Measurements from ENCODE around the gene PRKCE.

PRKCE gene

DNA sequence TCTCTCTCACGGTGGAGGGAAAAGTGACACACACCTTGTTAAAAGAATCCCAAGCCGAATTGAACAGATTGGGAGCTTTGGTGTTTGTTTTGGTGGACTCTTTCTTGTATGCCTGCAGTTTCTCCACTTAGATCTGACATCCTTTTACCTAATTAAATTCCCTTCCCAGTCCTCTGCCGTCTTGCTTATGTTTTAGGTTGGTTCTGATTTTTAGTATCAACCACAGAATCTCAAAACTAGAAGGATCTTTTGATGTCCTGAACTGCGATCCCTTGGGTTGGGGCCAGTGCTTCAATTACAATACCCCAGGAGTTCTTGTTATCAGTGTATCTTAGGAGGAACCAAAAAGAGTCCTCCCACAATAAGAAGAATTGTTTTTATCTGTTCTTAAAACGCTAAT, 112.3 kb downstream of the PRKCE start:
- no peak overlapping the region for H3K27ac Mint-ChIP-seq
- H3K9me3 Mint-ChIP-seq, result no peaks in the 10 kb centered on the region
- no peaks in the 10 kb centered on the region for H3K27me3 Mint-ChIP-seq
- H3K4me3 Mint-ChIP-seq, result no peak overlapping the region
- CTCF ChIA-PET, result interaction anchor here (1.1 kb wide), 1 partner anchor 16 kb away, joined by 4 read pairs; no protein-coding TSS in a partner anchor
- DNase-seq, result no peak
- H3K36me3 Mint-ChIP-seq, result no peaks in the 10 kb centered on the region
- no peaks in the 10 kb centered on the region for H3K4me1 Mint-ChIP-seq

DNA sequence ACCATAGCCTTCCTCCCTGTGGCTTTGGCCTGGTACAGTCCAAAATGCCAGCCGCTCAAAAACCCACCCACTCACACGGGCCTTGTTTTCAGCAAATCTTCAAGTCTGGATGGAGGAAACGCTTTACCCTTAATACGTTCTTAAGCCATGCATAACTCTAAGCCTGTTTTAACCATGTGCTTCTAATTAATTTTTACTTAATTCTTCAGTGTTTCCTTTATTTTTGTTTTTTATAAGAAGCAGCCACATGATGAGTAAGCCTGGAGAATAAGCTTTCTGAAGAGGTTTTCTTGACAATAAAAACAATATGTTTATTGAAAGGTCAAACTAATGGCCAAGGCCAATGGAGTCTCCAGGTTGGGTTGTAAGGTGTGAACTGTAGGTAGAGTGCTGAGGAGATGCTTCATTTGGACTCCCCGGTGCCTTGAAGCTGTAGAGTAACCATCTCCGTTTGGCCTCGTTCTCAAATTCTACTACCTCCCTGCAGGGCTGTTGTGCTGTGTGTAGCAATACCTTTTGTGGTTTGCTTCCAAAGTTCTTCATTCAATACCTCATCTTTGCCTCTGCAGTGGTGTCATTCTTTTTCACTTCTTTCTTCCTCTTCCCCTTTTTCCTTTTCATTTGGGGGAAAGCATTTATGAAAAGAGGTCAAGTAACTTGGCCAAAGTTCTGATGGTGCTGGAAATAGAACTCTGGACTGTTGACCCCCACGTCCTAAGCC, 113.7 kb downstream of the PRKCE start:
- Mint-ChIP-seq H3K9me3 (no peaks in the 10 kb centered on the region), H3K27ac (no peak overlapping the region), H3K36me3 (no peaks in the 10 kb centered on the region), H3K4me1 (no peaks in the 10 kb centered on the region), H3K4me3 (no peak overlapping the region), H3K27me3 (no peaks in the 10 kb centered on the region)
- CTCF ChIA-PET, result no interaction called here
- DNase-seq, result no peak

DNA sequence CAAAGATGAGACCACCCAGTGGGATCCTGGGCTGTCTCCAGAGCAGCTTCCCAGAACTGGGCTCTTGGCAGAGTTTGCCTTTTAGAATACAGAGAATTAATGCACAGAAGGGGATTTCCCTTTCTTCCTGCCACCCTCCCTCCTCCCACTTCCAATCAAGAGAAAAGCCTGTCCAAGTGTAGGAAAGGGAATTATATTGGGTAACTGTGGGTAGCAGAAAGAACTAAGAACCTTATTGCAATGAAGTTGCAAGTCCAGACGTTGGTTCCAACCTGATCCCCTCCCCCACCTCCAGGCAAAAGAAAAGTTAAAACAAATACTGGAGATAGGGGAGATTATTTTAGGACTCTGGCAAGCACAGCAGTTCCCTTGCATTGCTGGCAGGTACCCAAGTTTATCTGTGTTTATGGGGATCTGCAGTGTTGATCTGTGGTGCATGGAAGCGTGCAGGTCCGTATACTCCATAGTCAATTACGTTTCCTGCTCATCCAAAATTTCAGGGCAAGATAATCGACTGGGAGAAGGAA, 114.3 kb downstream of the PRKCE start:
- CTCF ChIA-PET, result no interaction called here
- no peak for DNase-seq
- Mint-ChIP-seq H3K36me3 (no peaks in the 10 kb centered on the region), H3K27me3 (no peaks in the 10 kb centered on the region), H3K9me3 (no peaks in the 10 kb centered on the region), H3K4me1 (no peaks in the 10 kb centered on the region), H3K27ac (no peak overlapping the region), H3K4me3 (no peak overlapping the region)

DNA sequence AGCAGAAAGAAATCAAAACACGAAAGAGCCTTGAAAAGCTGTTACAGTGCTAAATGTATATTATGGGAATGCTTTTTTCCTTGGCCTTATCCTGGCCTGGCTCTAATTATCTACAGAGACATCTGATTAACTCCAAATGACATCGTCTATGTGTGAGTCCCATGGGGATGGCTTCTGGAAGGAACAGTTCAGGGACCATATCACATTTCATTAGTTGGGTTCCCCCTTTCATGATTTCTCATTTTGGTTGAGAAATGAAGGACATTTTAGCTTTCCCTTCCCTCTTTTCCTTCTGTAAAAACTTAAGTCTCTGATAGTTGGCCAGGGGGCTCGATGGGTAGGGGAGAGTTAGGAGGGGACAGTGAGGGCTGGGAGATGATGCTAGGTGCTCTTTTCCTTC, 116.7 kb downstream of the PRKCE start:
- DNase-seq, result no peak
- Mint-ChIP-seq H3K9me3 (no peaks in the 10 kb centered on the region), H3K36me3 (no peaks in the 10 kb centered on the region), H3K27me3 (peaks cover 6% of the 10 kb centered on the region), H3K4me1 (no peaks in the 10 kb centered on the region), H3K27ac (no peak overlapping the region), H3K4me3 (no peak overlapping the region)
- CTCF ChIA-PET, result interaction anchor here (1.0 kb wide), 1 partner anchor 169 kb away, joined by 3 read pairs; no protein-coding TSS in a partner anchor

DNA sequence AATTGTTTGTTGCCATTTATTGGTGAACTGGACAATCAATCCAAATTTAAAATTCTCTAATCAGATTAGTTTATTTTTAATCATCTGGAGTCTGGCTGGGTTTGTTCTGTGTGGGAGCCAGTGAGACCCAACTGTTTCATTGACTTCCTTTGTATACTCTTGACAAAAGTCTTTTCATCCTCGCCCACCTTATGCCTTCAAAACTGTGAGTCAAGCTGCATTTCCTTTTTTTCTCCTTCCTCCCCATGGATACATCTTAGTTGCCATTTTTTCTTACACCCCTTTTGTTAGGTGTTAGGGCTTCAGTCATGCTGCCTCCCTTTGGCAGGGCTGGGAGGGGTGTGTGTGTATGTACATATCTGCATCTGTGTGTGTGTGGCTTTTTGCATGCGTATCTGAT, 117.6 kb downstream of the PRKCE start:
- no peak for DNase-seq
- Mint-ChIP-seq H3K27me3 (peaks cover 6% of the 10 kb centered on the region), H3K9me3 (no peaks in the 10 kb centered on the region), H3K36me3 (no peaks in the 10 kb centered on the region), H3K27ac (no peak overlapping the region), H3K4me1 (no peaks in the 10 kb centered on the region), H3K4me3 (no peak overlapping the region)
- CTCF ChIA-PET, result interaction anchor here (1.0 kb wide), 1 partner anchor 168 kb away, joined by 3 read pairs; no protein-coding TSS in a partner anchor

DNA sequence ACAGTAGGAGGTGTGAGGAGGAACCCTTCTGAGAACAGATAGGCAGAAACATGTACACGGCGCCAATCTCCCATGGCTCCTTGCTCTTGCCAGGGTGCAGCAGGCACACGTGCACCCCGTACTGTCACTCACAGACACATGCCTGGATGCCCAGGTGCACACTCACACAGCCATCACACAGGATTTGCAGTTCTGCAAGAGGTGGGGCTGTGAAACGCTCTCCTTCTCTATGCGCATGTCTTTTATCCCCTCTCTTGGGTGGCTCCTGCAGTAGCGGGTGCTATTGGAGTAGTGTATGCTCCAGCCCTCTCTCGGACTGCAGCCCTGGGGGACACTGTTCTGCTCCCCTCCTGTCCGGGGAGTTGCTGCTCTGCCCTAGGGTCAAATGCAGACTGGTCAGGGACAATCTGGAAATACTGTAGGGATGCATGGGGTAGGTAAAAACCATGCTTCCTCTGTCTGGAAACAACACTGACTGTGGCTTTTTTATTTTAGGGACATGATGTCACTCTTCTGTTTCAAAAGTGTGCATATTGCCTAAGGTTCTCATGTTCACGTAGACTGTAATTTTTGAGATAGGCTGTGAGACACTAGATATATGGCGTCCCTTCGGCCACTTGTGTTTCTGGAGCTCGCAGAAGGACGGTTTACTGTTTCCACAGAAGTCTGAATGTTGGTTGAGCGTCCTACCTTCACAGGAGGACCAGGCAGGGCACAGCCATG, 118.5 kb downstream of the PRKCE start:
- no peaks in the 10 kb centered on the region for H3K9me3 Mint-ChIP-seq
- H3K27me3 Mint-ChIP-seq, result peaks cover 6% of the 10 kb centered on the region
- no peak overlapping the region for H3K27ac Mint-ChIP-seq
- H3K4me3 Mint-ChIP-seq, result no peak overlapping the region
- H3K36me3 Mint-ChIP-seq, result no peaks in the 10 kb centered on the region
- no peaks in the 10 kb centered on the region for H3K4me1 Mint-ChIP-seq
- DNase-seq, result no peak
- CTCF ChIA-PET, result interaction anchor here (1.1 to 1.4 kb wide), 3 partner anchors 9 to 12 kb away, joined by 3 read pairs; no protein-coding TSS in a partner anchor

DNA sequence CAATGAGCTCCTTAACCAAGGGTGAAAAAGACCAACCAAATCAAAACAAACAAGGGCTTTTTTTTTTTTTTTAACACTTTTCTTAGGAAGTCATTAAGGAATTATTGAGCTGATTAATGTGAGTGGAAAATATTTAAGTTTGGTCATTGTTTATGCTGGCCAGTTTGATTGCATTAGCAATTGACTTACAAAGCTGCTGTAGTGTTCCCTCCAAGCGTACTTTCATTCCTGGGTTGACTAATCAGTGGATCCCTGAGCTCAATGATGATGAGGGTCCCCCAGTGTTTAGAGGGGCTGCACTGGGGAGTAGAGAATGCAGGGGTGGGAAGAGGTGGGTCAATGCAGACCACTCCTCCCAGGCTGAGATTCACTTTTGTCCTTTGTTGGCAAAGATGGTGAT, 119.3 kb downstream of the PRKCE start:
- Mint-ChIP-seq H3K4me1 (no peaks in the 10 kb centered on the region), H3K9me3 (no peaks in the 10 kb centered on the region), H3K36me3 (no peaks in the 10 kb centered on the region), H3K27me3 (peaks cover 6% of the 10 kb centered on the region), H3K4me3 (no peak overlapping the region), H3K27ac (no peak overlapping the region)
- CTCF ChIA-PET, result interaction anchor here (0.6 to 1.4 kb wide), 4 partner anchors 8 to 117 kb away, joined by 3 read pairs; no protein-coding TSS in a partner anchor
- no peak for DNase-seq

DNA sequence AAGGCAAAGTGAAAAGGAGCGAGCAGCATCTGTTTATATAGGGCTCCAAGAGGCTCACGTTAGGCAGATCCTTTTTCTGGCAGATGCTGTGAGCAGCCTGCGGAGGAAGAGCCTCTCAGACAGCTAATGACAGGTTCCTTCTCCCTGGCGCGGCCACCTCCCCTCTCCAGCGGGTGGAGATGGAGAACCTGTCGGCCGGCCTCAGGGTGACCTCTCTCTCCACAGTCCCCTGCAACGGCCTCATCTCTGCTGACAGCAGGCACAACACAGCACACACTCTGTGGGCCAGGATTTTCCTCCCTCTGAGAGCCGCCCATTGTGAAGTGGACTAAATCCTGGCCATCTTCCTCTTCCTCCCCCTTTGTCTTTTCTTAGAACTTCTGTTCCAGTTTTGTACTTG, 119.8 kb downstream of the PRKCE start:
- CTCF ChIA-PET, result interaction anchor here (0.6 to 1.4 kb wide), 3 partner anchors 7 to 118 kb away, joined by 3 read pairs; no protein-coding TSS in a partner anchor
- no peaks in the 10 kb centered on the region for H3K4me1 Mint-ChIP-seq
- no peak for DNase-seq
- peaks cover 6% of the 10 kb centered on the region for H3K27me3 Mint-ChIP-seq
- H3K27ac Mint-ChIP-seq, result no peak overlapping the region
- H3K9me3 Mint-ChIP-seq, result no peaks in the 10 kb centered on the region
- no peaks in the 10 kb centered on the region for H3K36me3 Mint-ChIP-seq
- H3K4me3 Mint-ChIP-seq, result no peak overlapping the region

DNA sequence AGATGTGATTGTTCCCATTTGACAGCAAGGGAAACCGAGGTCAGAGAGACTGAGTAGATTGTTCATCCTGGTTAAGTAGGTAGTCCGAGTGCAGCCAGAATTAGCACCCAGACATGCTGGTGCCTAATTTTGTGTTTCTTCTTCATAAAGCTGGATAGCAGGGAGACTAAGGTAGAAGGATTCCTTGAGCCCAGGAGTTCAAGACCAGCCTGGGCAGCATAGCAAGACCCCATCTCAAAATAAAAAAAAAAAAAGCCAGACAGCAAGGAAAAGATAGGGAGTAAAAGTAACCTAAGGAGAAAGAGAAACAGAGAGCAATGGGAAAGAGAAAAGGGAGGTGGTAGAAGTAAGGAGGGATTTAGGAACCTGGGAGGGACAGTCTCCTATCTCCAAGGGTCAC, 120.6 kb downstream of the PRKCE start:
- Mint-ChIP-seq H3K36me3 (no peaks in the 10 kb centered on the region), H3K4me3 (no peak overlapping the region), H3K9me3 (no peaks in the 10 kb centered on the region), H3K27ac (no peak overlapping the region), H3K27me3 (peaks cover 6% of the 10 kb centered on the region), H3K4me1 (no peaks in the 10 kb centered on the region)
- no peak for DNase-seq
- CTCF ChIA-PET, result no interaction called here

DNA sequence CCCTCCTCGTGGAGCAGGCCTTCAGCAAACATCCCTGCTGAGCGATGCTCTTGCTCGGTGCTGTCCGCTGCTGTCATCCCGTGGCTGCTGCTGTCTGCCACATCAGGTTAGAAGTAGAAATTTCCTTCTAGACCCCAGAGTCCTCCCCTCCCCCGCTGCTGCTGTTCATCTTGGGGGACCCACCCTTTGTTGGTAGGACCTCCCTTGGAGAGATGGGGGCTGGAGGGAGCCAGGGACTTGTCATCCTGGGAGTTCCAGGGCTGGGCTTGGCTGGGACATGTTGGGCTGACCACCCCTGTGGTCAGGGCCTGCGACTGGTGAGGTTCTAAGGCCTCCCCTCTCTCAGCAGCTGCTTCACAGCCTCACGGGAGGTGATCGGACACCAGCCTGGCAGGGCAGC, 122.4 kb downstream of the PRKCE start:
- H3K27me3 Mint-ChIP-seq, result peaks cover 6% of the 10 kb centered on the region
- no peaks in the 10 kb centered on the region for H3K9me3 Mint-ChIP-seq
- DNase-seq, result no peak
- CTCF ChIA-PET, result no interaction called here
- no peak overlapping the region for H3K4me3 Mint-ChIP-seq
- no peak overlapping the region for H3K27ac Mint-ChIP-seq
- H3K4me1 Mint-ChIP-seq, result peaks cover 6% of the 10 kb centered on the region
- no peaks in the 10 kb centered on the region for H3K36me3 Mint-ChIP-seq

DNA sequence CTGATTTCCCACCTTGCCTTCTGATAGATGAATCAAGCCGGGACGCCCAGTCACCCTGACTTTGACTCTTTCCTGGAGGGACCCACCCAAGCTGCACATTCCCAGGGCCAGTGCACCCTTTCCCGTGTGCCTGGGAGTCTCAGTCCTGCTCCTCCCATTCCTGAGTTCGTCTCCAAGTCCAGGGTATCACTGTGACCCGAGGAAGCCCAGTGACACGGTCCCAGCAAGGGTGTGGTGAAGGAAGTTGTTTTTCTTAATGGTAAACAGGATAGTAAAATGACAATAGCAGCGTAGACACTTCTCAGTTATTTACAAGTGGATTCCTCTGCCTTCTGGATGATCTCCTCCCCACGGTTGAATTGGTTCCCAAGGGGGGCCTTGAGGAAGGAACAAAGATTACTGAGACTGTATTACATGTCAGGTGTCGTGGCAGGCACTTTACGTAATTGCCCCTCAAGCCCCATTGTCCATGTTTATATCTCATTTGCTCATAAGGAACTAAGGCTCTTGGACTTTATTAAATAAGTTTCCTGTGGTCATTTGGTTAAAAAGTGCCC, 123.3 kb downstream of the PRKCE start:
- no peak overlapping the region for H3K4me3 Mint-ChIP-seq

DNA sequence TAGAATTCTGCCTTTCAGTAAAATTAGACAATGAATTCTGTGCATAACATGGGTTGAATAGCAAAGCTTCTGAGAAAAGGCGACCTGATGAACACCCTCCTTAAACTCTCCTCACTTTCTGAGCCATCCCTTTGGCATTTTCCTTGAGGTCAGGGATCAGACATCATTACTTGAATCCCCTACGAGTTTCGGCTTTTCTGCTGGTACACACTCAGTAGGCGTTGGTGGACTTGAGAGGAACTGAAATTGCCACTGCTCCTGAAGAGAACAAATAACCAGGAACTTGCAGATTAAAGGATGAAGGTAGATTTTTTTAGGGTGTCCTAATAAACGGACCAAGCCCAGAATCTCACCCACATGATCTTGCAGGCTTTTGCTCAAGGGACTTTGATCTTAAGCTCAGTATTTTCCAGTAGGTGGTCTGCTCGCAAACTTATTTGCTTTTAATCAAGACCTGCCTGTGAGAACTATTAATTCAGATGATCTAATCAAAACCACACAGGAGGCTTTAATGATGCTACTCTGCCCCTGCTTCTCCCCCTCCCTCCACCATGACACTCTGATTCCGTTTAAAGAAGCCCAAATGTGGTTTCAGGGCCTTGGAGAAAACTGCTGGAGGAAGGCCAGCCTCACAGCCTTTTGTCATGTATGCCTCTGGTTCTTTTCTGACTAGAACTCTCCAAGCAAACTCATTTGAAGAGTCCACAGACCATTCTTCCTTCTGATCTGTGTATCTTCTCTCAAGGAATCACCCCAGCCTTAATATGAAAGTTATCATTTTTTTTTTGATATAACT, 124.9 kb downstream of the PRKCE start:
- CTCF ChIA-PET, result interaction anchor here (4.9 kb wide), 1 partner anchor 160 kb away, joined by 57 read pairs; no protein-coding TSS in a partner anchor
- Mint-ChIP-seq H3K27ac (no peak overlapping the region), H3K9me3 (no peaks in the 10 kb centered on the region), H3K36me3 (no peaks in the 10 kb centered on the region), H3K4me3 (no peak overlapping the region), H3K4me1 (peaks cover 6% of the 10 kb centered on the region), H3K27me3 (peaks cover 5% of the 10 kb centered on the region)
- no peak for DNase-seq

More for the DNA sequence above, 123.3 kb downstream of the PRKCE start:
- DNase-seq, result no peak
- Mint-ChIP-seq H3K27ac (no peak overlapping the region), H3K27me3 (peaks cover 10% of the 10 kb centered on the region), H3K4me1 (peaks cover 6% of the 10 kb centered on the region), H3K9me3 (no peaks in the 10 kb centered on the region), H3K36me3 (no peaks in the 10 kb centered on the region)
- CTCF ChIA-PET, result no interaction called here

DNA sequence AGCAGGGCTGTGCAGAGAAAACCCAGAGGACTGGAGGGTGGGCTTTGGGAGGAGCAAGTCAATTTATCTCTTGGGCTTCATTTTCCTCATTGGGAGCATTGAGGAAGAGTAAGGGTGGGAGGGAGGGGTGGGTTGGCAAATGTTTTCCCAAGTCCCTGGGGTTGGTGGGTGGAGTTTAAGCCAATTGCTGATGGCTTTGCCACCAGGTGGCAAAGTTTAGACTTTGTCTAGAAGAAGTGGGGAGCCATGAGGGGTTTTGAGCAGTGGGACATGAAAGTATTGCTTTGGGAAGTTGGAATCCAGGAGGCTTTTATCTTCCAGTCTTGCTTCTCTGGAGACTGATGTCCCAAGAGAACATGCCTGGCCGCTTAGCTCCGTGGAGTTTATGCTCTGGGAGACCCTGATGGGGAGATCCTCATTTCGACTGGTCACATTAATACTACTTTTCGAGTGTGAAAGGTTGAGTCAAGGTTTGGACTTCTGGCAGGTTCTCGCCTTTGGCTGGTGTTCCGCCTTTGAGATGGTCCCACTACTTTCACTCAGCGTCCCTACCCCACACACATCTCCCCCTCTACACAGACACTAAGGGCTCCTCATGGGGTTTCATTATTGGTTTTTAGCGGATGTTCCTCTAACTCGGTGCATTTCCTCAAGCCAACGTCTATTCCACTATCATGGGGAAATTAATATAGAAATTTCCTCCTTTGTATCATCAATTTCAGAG, 126.7 kb downstream of the PRKCE start:
- CTCF ChIA-PET, result interaction anchor here (0.7 to 4.9 kb wide), 37 partner anchors 7 to 189 kb away, joined by 3 to 57 read pairs (median 4); no protein-coding TSS in a partner anchor
- Mint-ChIP-seq H3K27me3 (peaks cover 4% of the 10 kb centered on the region), H3K4me1 (peaks cover 6% of the 10 kb centered on the region), H3K4me3 (no peak overlapping the region), H3K27ac (no peak overlapping the region), H3K36me3 (no peaks in the 10 kb centered on the region), H3K9me3 (no peaks in the 10 kb centered on the region)
- DNase-seq, result no peak
